HepG2 (cell line): ENCODE measurements around the gene MEG3. TPM values are rescaled to one million over a fixed set of nuclear protein-coding genes. Genes with fewer than 3 reads are reported as not detected.

ENCODE experiments used
- AGO2 ChIP-seq: fragments of 200-400 bp; formaldehyde crosslinking; optimal IDR thresholded peaks from 2 replicates; pipeline ENCODE3; 2017; ENCODE audit warnings: mild to moderate bottlenecking, low read depth, low read length, moderate library complexity
- ATF6 ChIP-seq: sonication (generic); formaldehyde crosslinking; conservative IDR thresholded peaks from 2 replicates; pipeline ENCODE4 v1.4.0; 2020; ENCODE audit warnings: missing genetic modification reagents
- BCL6 ChIP-seq: IDR thresholded peaks from 2 replicates; pipeline ENCODE4 v1.6.1; 2016; ENCODE audit warnings: missing genetic modification reagents, missing compliant biosample characterization
- BORCS8-MEF2B ChIP-seq: sonication (generic); formaldehyde crosslinking; IDR thresholded peaks from 2 replicates; pipeline ENCODE4 v1.8.0; 2022; ENCODE audit warnings: mild to moderate bottlenecking, missing genetic modification reagents
- CREM ChIP-seq, 2 experiments: sonication (generic) in 1 of 2; formaldehyde crosslinking in 1 of 2; IDR thresholded peaks; 2 replicates each; pipeline versions ENCODE4 v1.4.0 to v1.6.1; 2016 to 2020; ENCODE audit warnings: antibody characterized with exemption in 1 of 2, mild to moderate bottlenecking in 1 of 2, missing genetic modification reagents in 1 of 2
- ERF ChIP-seq: IDR thresholded peaks from 2 replicates; pipeline ENCODE4 v1.6.1; 2018; ENCODE audit warnings: missing biosample characterization, missing genetic modification reagents
- MTA1 ChIP-seq: sonication (generic); formaldehyde crosslinking; IDR thresholded peaks from 2 replicates; pipeline ENCODE4 v1.4.0; 2020; ENCODE audit warnings: missing genetic modification reagents, mild to moderate bottlenecking, borderline replicate concordance
- MYNN ChIP-seq: sonication (generic); formaldehyde crosslinking; IDR thresholded peaks from 2 replicates; pipeline ENCODE4 v1.4.0; 2020; ENCODE audit warnings: mild to moderate bottlenecking, low read depth, missing genetic modification reagents
- NFATC3 ChIP-seq: sonication (generic); formaldehyde crosslinking; IDR thresholded peaks from 2 replicates; pipeline ENCODE4 v1.5.1; 2020; ENCODE audit warnings: mild to moderate bottlenecking, missing genetic modification reagents
- SOX5 ChIP-seq: IDR thresholded peaks from 2 replicates; pipeline ENCODE4 v1.6.1; 2016; ENCODE audit warnings: borderline replicate concordance
- TEAD3 ChIP-seq: optimal IDR thresholded peaks from 2 replicates; pipeline ENCODE3; 2016; ENCODE audit warnings: borderline replicate concordance
- THAP9 ChIP-seq: sonication (generic); formaldehyde crosslinking; IDR thresholded peaks from 2 replicates; pipeline ENCODE4; 2020; ENCODE audit warnings: missing genetic modification reagents, mild to moderate bottlenecking, borderline replicate concordance
- ZNF263 ChIP-seq: sonication (generic); formaldehyde crosslinking; IDR thresholded peaks from 2 replicates; pipeline ENCODE4 v1.4.0; 2020; ENCODE audit warnings: missing genetic modification reagents
- ZNF382 ChIP-seq: sonication (generic); formaldehyde crosslinking; IDR thresholded peaks from 2 replicates; pipeline ENCODE4 v1.5.0; 2020; ENCODE audit warnings: missing genetic modification reagents, mild to moderate bottlenecking, borderline replicate concordance
- ZNF530 ChIP-seq: sonication (generic); formaldehyde crosslinking; IDR thresholded peaks from 2 replicates; pipeline ENCODE4 v1.5.0; 2020; ENCODE audit warnings: low read depth, mild to moderate bottlenecking, missing genetic modification reagents
- ZNF598 ChIP-seq: sonication (generic); formaldehyde crosslinking; IDR thresholded peaks from 2 replicates; pipeline ENCODE4 v1.5.1; 2020; ENCODE audit warnings: mild to moderate bottlenecking, missing genetic modification reagents, borderline replicate concordance
- ZNF761 ChIP-seq: sonication (generic); formaldehyde crosslinking; conservative IDR thresholded peaks from 2 replicates; pipeline ENCODE4 v1.4.0; 2020; ENCODE audit warnings: mild to moderate bottlenecking, missing genetic modification reagents
- ZSCAN29 ChIP-seq: sonication (generic); formaldehyde crosslinking; conservative IDR thresholded peaks from 2 replicates; pipeline ENCODE4 v1.4.0; 2020; ENCODE audit warnings: mild to moderate bottlenecking, missing genetic modification reagents
- polyA plus RNA-seq, 8 experiments: library from polyadenylated mRNA; depleted of rRNA in 3 of 8; stranded (reverse) in 7 of 8; unstranded in 1 of 8; fragments of >200 nt; fragmentation: Illumina TruSeq in 4 of 8; extraction: Trizol in 4 of 8; gene quantifications; 2 replicates each; pipeline versions ENCODE4 v1.2.1 to v1.2.3, GENCODE V29; 2011 to 2016; ENCODE audit warnings: low read depth in 4 of 8, missing spikeins in 1 of 8, mixed read lengths in 1 of 8; ENCODE audit not compliant: insufficient read depth in 1 of 8
- total RNA-seq, 5 experiments: library from RNA; depleted of rRNA; stranded (reverse); fragments of >200 nt; fragmentation: Illumina TruSeq; extraction: Trizol; gene quantifications; 2 replicates each; pipeline ENCODE4 v1.2.3, GENCODE V29; 2016; ENCODE audit warnings: low read depth in 1 of 5
- TF ChIP-seq, protein P1 (sequence below): sonication (generic); formaldehyde crosslinking; IDR thresholded peaks from 2 replicates; pipeline ENCODE4 v1.4.0; 2020; ENCODE audit warnings: mild to moderate bottlenecking, missing genetic modification reagents, borderline replicate concordance

MEG3 gene
- total and polyA plus RNA-seq, 2 of the 13 experiments (the other 11 are each of a cell fraction or from before 2014, with no cell fraction given), result 0.17 TPM; not detected in 1

DNA sequence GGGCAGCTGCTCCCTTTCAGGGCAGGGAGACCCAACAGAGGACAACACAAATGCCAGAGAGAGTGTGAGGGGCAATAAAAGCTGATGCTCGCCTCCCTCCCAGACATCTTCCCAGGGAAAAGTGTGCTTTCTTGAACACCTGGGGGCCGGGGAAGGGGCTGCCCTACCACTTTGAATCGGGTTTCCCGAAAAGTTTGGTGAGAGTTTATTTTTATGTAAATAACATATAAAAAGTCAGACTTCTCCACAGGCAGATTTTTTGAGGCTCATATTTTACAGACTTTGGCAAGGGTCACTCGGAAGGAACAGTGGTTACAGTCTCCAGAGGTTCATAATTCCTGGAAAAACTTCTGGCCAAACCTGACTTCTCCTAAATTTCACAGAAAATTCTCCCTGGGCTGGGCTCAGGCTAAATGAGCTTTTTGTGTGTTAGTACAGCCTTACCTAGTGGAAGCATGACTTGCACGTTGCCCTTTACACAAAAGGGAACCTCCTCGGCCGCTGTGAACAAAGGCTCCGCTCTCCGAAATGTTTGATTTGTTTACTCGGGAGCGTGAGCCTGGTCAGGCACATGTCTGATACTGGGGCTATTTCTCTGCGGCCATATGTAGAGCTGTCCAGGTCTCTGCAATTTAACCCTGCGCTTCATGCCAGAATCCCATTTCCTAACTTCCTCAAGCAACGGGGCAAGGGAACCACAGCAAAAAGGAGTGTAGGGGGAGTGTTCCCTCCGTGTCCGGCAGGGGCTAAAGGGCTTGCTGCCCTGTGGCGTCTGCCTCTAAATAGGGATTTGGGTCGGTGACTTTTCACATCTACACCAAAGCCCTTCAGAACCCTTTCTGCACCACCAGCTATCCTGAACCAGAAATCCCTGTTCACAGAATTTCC lies 74.2 kb downstream of the MEG3 start (continued):
- TF ChIP-seq BCL6 (CRISPR knock-in tag) (peak; percentile 86), ZNF263 (CRISPR knock-in tag) (0 out of 2 replicates have a peak, but pooled peaks have one; percentile 53), TEAD3 (CRISPR knock-in tag) (peak; percentile 23), ZNF382 (no peak), MYNN (CRISPR knock-in tag) (no peak), ZNF761 (CRISPR knock-in tag) (0 out of 2 replicates have a peak, but pooled peaks have one; percentile 49), CREM (IDR thresholded peaks at IDR 0.05) (peak; percentile 47; the same call in 1 of the 2 replicates), CREM (CRISPR knock-in tag; IDR thresholded peaks at IDR 0.05) (no peak), ZSCAN29 (CRISPR knock-in tag) (0 out of 2 replicates have a peak, but pooled peaks have one; percentile 30), AGO2 (no peak), ZNF598 (CRISPR knock-in tag) (peak; percentile 0; the same call in 1 of the 2 replicates), MTA1 (CRISPR knock-in tag) (peak; percentile 21; the same call in 1 of the 2 replicates), BORCS8-MEF2B (CRISPR knock-in tag) (peak; percentile 43; the same call in 1 of the 2 replicates), THAP9 (CRISPR knock-in tag) (0 out of 2 replicates have a peak, but pooled peaks have one; percentile 32), ATF6 (CRISPR knock-in tag) (no peak), NFATC3 (CRISPR knock-in tag) (no peak), SOX5 (peak; percentile 90), ZNF530 (no peak), ERF (CRISPR knock-in tag) (0 out of 2 replicates have a peak, but pooled peaks have one; percentile 35)
- TF ChIP-seq, protein P1, sequence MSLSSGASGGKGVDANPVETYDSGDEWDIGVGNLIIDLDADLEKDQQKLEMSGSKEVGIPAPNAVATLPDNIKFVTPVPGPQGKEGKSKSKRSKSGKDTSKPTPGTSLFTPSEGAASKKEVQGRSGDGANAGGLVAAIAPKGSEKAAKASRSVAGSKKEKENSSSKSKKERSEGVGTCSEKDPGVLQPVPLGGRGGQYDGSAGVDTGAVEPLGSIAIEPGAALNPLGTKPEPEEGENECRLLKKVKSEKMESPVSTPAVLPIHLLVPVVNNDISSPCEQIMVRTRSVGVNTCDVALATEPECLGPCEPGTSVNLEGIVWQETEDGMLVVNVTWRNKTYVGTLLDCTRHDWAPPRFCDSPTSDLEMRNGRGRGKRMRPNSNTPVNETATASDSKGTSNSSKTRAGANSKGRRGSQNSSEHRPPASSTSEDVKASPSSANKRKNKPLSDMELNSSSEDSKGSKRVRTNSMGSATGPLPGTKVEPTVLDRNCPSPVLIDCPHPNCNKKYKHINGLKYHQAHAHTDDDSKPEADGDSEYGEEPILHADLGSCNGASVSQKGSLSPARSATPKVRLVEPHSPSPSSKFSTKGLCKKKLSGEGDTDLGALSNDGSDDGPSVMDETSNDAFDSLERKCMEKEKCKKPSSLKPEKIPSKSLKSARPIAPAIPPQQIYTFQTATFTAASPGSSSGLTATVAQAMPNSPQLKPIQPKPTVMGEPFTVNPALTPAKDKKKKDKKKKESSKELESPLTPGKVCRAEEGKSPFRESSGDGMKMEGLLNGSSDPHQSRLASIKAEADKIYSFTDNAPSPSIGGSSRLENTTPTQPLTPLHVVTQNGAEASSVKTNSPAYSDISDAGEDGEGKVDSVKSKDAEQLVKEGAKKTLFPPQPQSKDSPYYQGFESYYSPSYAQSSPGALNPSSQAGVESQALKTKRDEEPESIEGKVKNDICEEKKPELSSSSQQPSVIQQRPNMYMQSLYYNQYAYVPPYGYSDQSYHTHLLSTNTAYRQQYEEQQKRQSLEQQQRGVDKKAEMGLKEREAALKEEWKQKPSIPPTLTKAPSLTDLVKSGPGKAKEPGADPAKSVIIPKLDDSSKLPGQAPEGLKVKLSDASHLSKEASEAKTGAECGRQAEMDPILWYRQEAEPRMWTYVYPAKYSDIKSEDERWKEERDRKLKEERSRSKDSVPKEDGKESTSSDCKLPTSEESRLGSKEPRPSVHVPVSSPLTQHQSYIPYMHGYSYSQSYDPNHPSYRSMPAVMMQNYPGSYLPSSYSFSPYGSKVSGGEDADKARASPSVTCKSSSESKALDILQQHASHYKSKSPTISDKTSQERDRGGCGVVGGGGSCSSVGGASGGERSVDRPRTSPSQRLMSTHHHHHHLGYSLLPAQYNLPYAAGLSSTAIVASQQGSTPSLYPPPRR (CRISPR knock-in tag), result peak; percentile 18; the same call in 1 of the 2 replicates
